OCI-M2 (cell line): ENCODE results near the gene NT5C1B.
"Not testable (repeated sequence)": the region's sequence is repeated elsewhere in the genome, so short reads cannot be mapped to it uniquely, and the experiment has no call there.

Experiments used
- DNase-seq: peaks from one replicate; lab custom pipeline; 2025; ENCODE audit not compliant: unreplicated experiment; lab: John Stamatoyannopoulos, UW

NT5C1B gene

DNA sequence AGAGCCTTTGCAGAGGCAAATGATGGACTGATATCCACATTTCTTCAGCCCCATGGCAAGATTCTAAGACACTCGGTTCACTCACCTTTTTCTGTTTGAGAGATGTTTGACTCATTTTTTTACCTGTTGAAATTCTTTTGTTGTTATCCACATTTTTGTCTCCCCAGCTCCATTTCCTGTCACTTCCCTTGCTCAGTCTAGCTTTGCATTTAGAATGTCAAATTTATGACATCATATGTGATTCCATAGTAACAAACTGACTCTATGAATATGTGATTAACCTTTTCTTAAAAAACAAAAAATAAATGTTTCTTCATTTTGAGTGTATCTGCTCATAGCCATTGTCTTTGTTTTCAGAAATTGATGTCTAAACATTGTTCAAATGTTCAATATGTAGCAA lies at the start of gene NT5C1B:
NT5C1B (minus strand) TSS at position 216 of the 400 bp plus-strand sequence; CDS start at position 115, 101 bp downstream.
- DNase-seq, result no peak

DNA sequence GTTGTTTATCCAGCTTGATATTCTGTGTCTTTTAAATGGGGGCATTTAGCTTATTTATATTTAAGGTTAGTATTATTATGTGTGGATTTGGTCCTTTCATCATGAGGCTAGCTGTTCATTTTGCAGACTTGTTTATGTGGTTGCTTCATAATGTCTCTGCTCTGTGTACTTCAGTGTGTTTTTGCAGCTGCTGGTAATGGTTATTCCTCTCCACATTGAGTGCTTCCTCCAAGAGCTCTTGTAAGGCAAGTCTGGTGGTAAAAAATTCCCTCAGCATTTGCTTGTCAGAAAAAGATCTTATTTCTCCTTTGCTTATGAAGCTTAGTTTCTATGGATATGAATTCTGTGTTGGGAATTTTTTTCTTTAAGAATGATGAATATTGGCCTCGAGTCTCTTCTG lies 47.8 kb upstream of the NT5C1B start:
- no peak for DNase-seq

DNA sequence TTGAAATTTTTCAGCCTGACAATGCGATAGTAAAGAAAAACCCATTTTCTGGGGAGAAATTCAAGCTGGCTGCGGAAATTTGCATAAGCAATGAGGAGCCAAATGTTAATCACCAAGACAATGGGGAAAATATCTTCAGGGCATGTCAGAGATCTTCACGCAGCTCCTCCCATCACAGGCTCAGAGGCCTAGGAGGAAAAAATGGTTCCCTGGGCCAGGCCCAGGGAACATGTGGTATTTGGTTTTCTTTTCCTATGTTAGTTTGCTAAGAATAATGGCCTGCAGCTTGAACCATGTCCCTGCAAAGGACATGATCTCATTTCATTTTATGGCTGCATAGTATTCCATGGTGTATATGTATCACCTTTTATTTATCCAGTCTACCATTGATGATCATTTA lies 43.3 kb upstream of the NT5C1B start:
- not testable (repeated sequence) for DNase-seq

DNA sequence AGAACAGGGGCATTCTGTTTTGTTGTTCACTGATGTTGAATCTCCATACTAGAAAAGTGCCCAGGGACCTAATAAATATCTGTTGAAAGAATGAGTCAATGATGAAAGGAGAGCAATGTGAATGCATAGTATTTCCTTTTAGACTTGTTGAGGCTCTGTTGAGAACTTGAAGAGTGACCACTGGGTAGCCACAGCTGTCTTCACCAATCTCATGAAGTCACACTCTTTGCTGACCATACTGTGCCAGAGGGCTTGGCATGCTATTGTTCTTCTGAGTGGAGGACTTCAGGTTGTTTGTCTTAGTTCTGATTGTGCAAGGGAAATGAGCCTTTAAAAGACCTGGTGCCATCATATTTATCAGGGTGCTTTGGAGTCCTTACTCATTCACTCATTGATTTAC lies 41.6 kb upstream of the NT5C1B start:
- DNase-seq, result no peak

DNA sequence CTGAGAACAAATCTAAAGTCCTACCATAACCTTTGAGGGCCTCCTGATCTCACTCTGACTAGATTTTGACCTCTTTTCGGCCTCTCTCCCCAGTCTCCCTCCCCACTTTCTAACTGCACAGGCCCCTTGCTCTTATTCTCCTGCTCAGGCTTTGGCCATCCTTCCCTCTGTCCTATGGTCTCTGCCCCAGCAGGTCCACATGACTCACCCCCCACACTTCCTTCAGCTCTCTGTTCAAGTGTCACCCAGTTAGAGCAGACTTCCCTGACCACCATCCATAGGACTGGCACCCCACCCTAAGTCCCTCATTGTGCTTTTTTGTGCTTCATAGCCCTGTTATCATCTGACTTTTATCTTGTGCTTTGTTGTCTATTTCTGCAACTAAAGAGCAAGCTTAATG lies 41.2 kb upstream of the NT5C1B start:
- no peak for DNase-seq

DNA sequence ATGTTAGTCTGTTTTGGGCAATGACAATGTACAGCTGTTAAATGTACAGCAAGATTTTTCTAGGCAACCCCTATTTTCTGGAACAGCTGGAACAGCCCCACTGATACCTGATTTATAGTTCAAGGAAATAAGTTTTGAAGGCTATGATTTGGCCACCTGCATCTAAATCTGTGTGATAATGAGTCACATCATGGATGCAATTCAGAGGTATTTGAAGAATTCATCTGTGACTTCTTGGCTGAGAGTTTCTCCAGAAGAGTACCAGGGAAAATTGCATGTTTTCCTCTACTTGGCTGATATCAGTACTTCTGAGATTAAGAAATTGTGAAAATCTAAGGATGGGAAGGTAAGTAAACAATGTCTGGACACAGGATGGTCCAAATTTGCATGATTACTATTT lies 40.7 kb upstream of the NT5C1B start:
- no peak for DNase-seq

DNA sequence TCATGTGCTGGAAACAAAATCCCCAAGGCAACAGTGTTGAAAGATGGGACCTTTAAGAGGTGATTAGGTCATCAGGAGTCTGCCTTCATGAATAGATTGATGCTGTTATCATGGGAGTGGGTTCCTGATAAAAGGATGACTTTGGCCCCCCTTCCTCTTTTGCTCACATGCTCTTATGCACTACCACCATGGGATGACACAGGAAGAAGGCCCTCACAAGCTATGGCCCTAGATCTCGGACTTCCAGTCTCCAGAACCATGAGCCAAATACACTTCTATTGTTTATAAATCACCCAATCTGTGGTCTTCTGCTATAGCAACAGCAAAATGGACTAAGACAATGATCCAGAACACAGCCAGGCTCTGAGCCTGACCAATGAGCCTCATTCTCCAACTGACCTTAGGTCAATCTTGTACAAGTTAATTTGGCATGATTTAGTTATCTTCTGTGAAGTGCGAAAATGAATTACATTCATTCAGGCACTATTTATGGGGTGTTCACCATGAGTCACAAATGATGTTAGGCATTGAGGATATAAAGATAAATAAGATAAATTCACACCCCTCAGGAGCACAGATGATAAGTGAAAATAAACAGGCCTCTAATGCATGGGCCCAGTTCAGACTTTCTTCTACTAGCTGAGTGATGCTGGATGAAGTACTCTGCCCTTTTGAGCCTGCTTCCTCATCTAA lies 37.7 kb upstream of the NT5C1B start:
- DNase-seq, result no peak

DNA sequence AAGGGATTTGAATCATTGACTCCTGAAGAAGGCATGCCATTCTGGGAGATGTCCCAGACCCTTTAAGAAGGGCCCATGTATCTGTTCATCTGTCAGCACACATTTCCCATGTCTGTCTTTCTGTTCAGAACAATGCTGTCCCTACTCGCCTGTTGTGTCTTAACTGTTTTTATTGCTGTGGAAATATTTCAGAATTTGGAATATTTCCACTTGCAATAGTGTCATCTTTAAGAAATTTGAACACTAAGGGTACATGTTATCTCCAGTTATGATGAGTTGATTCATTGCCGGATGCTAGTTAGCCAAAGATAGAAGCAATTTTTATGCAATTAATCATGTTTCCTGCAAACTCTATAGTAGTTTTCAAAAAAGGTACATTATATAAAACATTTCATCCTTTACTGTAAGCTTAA lies 36.9 kb upstream of the NT5C1B start:
- no peak for DNase-seq

DNA sequence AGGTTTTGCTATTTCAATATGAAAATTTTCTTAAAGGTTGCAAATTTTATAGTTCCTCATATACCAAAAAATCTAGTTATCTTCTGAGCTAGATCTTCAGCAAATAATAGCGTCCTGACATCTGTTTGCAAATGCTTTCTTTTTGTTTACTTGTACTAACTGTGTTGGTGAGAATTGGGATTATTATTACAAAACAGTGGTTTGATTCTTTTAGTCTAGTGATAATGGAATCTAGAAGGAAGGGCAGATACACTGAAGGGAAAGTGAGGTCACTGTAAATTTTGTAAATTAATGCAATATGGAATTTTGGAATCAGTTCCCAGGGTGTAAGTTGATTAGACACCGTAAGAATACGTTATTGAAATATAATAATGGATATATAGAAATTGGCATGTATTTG lies 36.2 kb upstream of the NT5C1B start:
- no peak for DNase-seq

DNA sequence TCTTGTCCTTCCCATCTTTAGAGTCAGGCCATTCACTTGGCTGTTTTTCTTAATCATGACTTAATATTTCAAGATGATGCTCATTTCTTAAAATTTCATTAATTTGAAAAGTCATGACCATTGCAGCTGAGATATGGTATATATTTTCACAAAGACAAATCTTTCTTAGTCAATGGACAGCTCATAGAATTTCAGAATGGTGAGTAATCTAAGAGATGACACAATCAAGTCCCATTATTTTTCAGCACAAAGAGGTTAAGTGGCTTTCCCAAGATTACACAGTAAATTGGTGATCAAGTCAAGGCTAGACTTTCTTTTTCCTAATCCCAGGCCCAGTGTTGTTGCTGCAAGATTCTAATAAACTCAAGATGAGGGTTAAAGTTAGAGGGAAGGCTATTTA lies 34.4 kb upstream of the NT5C1B start:
- DNase-seq, result no peak

DNA sequence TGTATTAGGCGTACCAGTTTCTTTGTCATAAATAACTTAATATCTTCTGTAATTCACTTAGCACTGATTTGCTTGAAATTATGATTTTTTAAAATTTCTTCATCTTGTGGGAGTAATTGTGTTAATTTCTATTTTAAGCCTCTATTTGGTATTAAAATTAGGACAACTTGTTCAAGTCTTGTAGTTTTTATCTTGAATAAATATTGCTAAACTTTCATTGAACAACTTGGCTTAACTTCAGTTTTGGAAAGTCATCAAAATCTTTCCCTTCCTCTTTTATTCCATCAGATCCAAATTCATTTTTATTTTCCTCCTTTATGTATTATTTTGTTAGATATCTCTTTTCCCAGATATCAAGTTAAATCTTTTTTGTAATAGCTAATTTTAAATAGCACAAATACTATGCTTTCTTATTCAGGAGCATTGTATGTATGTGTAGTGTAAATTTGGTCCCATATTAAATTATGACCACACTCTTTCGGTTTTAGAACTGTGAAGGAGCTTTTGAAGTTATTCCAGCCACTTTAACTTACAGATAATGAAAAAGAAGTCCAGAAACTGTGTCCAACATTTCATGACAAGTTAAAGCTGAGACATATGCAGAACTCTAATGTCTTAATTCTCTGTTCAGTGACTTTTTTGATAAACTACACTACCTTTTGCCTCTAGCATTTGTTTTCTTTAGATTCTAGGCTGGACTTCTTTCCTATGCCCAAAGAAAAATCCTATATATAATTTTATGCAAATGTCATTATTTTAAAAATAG lies 31.7 kb upstream of the NT5C1B start:
- no peak for DNase-seq

DNA sequence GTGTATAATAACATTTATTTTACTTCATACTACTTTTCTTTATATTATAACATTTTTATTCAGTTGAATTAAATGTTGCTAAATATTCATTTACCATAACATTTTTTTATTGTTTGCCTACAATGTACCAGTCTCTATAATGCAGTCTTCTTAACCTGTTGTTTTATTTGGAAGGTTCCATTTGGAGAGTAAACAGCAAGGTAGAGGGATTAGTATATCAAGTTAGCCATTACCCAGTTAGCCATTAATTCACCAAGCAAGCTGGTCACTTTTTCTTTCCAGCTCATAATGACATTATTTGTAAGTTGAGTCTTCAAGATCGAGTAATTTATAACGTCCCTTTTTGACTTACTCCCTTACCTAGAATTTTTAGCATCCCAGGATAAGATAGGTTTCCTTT lies 29.7 kb upstream of the NT5C1B start:
- DNase-seq, result no peak

DNA sequence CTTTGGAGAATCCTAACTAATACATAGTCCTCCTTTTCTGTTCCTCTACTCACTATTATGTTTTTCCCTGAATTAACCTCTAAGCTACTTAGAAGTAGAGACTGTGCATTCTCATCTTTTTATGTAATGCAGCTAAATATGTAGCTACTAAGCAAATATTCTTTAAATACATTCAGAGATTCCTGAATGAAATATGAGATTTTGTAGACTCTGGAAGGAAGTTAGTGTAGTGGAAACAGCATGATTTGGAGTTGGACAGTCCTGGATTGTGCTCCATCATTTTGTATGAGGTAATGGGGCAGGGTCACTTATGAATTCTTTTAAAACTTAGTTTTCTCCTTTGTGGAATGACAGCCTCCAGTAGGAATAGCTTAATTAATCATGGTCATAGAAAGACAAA lies 24.7 kb upstream of the NT5C1B start:
- no peak for DNase-seq

DNA sequence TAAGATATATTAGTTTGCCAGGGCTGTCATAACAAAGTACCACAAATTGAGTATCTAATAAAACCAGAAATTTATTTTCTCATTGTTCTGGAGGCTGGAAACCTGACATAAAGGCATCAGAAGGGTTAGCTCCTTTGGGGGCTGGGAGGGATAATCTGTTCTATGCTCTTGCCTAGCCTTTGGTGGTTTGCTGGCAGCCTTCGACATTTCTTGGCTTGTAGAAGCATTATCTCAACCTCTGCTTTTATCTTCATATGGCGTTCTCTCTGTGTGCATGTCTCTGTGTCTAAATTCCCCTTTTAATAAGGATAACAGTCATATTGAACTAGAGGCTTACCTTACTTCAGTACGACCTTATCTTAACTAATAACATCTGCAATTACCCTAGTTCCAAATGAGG lies 22.8 kb upstream of the NT5C1B start:
- DNase-seq, result no peak

DNA sequence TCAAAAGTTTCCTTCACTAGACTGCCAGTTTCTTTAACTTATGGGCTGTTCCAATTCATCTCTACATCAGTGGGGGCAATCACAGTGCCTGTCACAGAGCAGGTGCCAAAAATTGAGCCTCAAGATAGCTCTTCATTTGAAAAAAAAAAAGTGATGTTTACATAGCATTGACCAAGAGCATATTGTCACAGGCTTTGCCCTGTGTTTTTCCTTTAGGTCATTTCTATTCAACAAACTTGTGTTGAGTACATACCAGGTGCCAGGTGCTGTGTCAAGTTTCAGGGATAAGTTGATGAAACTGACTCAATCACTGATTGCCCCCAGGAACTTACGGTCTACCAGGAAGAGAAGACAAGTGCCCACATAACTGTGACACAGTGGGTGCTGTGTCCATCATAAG lies 22.2 kb upstream of the NT5C1B start:
- DNase-seq, result no peak

DNA sequence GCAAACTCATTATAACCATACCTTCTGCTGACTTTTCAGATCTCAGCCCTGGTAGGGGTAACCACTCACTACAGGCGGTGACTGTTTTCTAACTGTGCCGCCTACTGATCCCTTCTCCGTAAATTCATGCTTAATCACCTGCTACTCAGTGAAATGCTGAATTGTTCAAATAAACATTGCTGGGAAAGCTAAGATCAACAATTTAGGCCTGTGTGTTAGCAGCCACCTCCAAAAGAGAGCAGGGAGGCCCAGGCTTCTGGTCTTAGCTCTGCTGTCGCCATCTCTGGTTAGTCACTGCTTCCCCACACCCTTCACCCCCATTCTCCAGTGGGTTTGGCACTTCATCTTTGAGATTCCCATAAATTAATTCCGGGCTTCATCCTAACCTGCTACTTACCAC lies 21.8 kb upstream of the NT5C1B start:
- no peak for DNase-seq

DNA sequence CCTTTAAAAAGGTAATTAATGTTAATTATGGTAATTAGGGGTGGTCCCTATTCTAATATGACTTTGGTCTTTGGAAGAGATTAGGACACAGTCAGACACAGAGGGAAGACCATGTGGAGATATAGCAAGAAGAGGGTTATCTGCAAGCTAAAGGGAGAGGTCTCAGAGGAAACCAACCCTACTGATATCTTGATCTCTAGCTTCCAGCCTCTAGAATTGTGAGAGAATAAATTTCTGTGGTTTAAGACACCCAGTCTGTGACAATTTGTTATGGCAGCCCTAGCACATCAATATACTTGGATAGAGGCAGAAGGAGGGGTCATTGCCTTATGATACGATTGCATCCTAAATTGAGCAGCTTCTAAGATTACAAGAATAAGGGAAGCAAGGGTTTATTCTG lies 21.3 kb upstream of the NT5C1B start:
- DNase-seq, result no peak

DNA sequence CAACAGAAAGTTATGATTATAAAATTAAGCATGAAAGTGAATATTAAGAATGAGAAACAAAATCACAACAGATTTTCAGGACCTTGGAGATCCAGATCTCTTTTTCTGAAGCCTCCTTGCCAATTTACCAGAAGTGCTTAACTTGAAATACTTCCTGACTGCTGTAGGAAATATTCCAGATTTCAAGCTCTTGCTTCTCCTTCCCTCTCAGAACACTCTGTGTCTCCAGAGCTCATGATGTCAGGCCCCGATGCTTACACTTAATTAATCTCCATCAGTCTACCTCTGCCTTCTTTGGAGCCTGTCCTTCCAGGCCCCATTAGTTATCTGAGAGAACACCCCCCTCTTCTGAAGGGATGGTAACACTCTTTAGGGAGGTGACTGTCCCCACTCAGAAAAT lies 20.7 kb upstream of the NT5C1B start:
- DNase-seq, result no peak

DNA sequence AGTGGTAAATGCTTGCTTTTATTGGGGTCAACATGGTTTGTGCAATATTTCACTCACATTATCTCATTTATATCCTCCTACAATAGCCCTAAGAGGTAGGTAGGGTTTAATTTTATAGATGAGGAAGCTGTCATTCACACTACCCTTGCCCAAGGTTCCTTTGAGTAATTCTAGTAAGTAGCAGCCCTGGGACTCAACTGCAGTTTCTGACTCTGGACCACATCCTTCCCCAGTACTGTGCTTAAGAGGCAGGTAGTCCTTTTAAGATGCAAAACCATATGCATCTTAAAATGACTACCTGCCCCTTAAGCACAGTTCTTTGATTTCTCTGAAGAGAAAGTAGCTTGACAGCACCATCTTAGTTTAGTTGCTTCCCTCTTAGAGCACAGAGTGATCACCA lies 15.7 kb upstream of the NT5C1B start:
- no peak for DNase-seq

DNA sequence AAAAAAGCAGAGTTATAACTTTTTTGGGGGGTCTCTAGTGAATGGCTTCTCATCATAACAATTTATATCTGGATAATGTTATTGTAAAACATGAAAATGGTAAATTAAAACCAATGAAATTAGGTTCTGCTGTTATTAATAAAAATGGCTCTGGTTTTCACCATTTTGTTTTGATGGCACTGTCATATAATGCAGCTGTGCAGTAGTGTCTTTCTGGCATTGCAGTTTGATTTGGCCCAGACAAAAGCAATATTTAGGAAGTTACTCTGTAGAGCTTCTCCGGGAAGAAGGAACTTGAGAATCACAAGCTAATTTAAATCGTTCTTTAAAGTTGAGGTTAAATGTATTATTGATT lies 15.1 kb upstream of the NT5C1B start:
- DNase-seq, result no peak

DNA sequence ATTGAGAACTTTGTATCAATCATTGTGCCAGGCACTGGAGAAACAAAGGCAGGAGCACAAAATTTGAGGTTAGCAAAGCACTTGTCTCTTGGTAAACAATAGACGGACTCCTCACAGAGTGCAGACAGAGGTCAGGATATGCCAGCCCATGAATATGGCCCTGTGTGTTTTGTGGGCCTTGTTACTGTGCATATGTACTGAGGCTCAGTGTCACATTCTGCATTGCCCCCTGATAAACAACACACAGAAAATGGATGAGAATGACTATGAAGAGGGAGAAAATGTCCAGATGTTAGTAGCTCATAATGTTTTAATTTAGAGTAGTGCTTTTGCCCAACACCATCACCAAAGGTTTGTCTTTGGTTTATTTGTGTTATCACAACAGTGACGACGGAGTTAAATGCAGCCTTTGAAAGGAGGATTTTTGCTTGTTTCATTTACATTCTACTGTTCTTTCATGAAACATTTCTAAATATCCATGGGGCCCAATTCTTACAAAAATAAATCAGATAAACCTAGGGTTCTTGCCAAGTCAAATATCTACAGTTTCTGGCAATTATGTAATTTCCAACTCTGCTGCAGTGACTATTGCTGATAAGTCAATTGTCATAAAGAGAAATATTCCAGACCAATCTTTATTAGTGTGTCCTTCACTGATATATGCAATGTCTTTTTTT lies 14.6 kb upstream of the NT5C1B start:
- DNase-seq, result no peak

DNA sequence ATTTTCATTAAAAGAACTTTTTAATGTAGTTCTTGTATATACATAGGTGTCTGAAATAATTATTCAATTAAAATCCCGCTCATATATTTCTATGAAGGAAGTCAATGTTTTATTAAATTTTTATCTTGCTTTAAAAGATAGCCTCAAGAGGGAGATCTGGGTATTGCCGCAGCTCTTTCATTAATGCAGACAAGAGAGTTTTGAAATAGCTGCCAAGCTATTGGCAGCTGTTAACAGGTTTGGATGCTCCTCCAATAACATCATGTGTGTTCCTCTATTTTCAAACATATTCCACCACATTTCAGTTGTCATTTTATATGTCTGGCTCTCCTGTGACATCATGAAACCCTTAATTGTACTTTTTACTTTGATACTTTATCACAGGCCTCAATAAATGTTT lies 12.9 kb upstream of the NT5C1B start:
- DNase-seq, result no peak
